Vagina (tissue), 2 donors: ENCODE data around the gene PGC.
"Not testable (repeated sequence)": the region's sequence is repeated elsewhere in the genome, so short reads cannot be mapped to it uniquely, and the experiment has no call there.

ENCODE experiments used
- CTCF ChIP-seq, 3 experiments: fragments of 450-650 bp in 2 of 3; fragments of 200-600 bp in 1 of 3; sonication (generic) in 1 of 3; IDR thresholded peaks; one replicate each; pipeline ENCODE4 v1.5.1; 2017 to 2019; ENCODE audit warnings: antibody characterized with exemption in 3 of 3, mild to moderate bottlenecking in 2 of 3, moderate library complexity in 2 of 3
- POLR2A ChIP-seq, 2 donors: fragments of 450-650 bp; IDR thresholded peaks; one replicate each; pipeline ENCODE4 v1.6.1; 2017; ENCODE audit warnings: antibody characterized with exemption in 2 of 2, mild to moderate bottlenecking in 2 of 2, moderate library complexity in 2 of 2

GRCh38 chr6:41766043-41766664 is 19.0 kb upstream of the PGC start:
- not testable (repeated sequence) for TF ChIP-seq CTCF, POLR2A (IDR thresholded peaks at IDR 0.05)
